ENCODE data around the gene SORCS2.

SORCS2 gene

DNA sequence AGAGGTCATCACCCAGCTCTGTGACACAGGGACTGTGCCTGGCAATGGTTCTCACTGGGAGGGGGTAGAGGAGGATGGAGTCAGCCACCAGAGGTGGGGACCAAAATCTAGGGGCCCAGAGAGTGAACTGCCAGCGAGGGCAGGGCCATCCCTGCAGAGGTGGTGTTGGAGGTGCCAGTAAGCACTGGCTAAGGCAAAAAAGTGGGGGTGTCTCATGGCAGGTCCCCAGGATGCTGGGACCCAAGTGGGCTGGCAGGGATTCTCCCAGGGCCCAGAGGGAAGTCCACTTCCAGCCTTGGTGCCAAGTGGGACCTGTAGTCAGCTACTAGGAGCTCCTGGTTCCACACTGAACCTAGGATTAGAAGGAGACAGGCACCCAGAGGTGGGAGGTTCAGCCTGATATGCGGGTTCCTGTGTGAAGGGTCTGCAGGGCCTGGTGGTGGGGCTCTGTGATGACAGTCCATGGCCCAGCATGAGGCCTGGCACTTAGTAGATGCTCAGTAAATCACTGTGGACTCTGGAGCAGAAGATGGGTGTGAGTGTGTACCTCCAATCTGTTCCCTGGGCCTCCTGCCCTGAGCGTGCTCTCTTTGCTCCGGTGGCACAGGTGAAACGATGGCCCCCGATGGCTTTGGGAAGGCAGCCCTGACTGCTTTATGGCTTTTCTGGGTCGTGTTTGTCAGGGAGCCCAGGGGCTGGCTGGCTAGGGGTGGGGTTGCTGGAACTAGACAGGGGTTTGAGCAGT, 160.9 kb downstream of the SORCS2 start:
- no peak overlapping the region for H3K9ac ChIP-seq (ENCODE audit: low read length)
- H3K27me3 ChIP-seq (ENCODE audit: low read depth, low read length), result no peaks in the 10 kb centered on the region; the same call in 1 of the 2 replicates
- no peaks in the 10 kb centered on the region for H3K4me1 ChIP-seq (ENCODE audit: low read length)
- H3K36me3 ChIP-seq (replicated peaks; ENCODE audit: low read depth, low read length), result no peaks in the 10 kb centered on the region
- H4K20me1 ChIP-seq (ENCODE audit: insufficient read depth, low read length), result no peaks in the 10 kb centered on the region
- no peak overlapping the region for H3K4me3 ChIP-seq (ENCODE audit: low read length)
- no peaks in the 10 kb centered on the region for H3K79me2 ChIP-seq (ENCODE audit: low read length)
- no peaks in the 10 kb centered on the region for H3K9me3 ChIP-seq (ENCODE audit: insufficient read depth, low read length)
- no peak overlapping the region for H3K27ac ChIP-seq (ENCODE audit: low read length)
- no peak for TF ChIP-seq EZH2phosphoT487 (IDR thresholded peaks at IDR 0.05; ENCODE audit: low read depth)
- TF ChIP-seq, protein P1, sequence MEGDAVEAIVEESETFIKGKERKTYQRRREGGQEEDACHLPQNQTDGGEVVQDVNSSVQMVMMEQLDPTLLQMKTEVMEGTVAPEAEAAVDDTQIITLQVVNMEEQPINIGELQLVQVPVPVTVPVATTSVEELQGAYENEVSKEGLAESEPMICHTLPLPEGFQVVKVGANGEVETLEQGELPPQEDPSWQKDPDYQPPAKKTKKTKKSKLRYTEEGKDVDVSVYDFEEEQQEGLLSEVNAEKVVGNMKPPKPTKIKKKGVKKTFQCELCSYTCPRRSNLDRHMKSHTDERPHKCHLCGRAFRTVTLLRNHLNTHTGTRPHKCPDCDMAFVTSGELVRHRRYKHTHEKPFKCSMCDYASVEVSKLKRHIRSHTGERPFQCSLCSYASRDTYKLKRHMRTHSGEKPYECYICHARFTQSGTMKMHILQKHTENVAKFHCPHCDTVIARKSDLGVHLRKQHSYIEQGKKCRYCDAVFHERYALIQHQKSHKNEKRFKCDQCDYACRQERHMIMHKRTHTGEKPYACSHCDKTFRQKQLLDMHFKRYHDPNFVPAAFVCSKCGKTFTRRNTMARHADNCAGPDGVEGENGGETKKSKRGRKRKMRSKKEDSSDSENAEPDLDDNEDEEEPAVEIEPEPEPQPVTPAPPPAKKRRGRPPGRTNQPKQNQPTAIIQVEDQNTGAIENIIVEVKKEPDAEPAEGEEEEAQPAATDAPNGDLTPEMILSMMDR (IDR thresholded peaks at IDR 0.05; ENCODE audit: low read depth, low read length), result no peak
- no peak overlapping the region for H3K4me2 ChIP-seq (ENCODE audit: low read length)
- H2AFZ ChIP-seq (ENCODE audit: low read depth, low read length), result no peak overlapping the region

DNA sequence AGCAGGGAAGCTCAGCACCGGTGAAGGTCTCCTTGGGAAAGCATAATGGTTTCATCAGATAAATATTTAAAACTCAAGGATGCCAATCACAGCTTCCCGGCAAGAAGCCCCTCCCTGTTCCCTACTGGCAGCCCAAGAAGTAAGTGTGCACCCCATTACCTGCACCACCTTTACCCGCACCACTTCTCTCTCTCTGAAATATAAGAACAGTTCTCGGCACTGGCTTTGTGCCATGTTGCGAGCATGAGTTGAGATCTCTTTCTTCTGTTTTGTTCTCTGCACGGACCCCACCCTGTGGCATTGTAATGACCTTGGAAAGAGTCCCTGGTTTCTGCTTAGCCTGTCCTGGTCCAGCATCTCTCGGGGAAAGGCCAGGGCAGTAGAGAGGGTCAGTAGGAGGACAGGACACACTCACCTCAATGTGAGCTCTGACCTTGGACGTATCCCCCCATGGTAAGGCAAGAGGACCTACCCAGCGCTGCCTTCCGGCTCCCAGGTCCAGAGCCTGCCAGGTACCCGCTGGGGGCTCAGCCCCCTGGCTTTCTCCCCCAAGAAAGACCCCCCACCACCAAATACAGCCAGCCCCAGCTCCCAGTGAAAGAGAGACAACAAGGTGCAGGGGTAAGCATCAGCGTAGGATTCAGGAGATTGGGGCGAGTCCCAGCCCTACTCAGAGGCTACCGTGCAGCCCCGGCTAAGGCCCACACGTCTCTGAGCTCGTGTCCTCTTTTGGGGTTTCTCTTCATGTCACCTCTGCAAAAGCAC, 161.7 kb downstream of the SORCS2 start:
- no peaks in the 10 kb centered on the region for H3K36me3 ChIP-seq (replicated peaks; ENCODE audit: low read depth, low read length)
- H2AFZ ChIP-seq (ENCODE audit: low read depth, low read length), result no peak overlapping the region
- no peak overlapping the region for H3K9ac ChIP-seq (ENCODE audit: low read length)
- no peak overlapping the region for H3K4me3 ChIP-seq (ENCODE audit: low read length)
- H4K20me1 ChIP-seq (ENCODE audit: insufficient read depth, low read length), result no peaks in the 10 kb centered on the region
- no peaks in the 10 kb centered on the region; the same call in 1 of the 2 replicates for H3K27me3 ChIP-seq (ENCODE audit: low read depth, low read length)
- no peaks in the 10 kb centered on the region for H3K4me1 ChIP-seq (ENCODE audit: low read length)
- H3K27ac ChIP-seq (ENCODE audit: low read length), result no peak overlapping the region
- H3K79me2 ChIP-seq (ENCODE audit: low read length), result no peaks in the 10 kb centered on the region
- H3K4me2 ChIP-seq (ENCODE audit: low read length), result no peak overlapping the region
- no peak for TF ChIP-seq EZH2phosphoT487 (IDR thresholded peaks at IDR 0.05; ENCODE audit: low read depth)
- TF ChIP-seq, protein P1 (IDR thresholded peaks at IDR 0.05; ENCODE audit: low read depth, low read length), result no peak
- no peaks in the 10 kb centered on the region for H3K9me3 ChIP-seq (ENCODE audit: insufficient read depth, low read length)

DNA sequence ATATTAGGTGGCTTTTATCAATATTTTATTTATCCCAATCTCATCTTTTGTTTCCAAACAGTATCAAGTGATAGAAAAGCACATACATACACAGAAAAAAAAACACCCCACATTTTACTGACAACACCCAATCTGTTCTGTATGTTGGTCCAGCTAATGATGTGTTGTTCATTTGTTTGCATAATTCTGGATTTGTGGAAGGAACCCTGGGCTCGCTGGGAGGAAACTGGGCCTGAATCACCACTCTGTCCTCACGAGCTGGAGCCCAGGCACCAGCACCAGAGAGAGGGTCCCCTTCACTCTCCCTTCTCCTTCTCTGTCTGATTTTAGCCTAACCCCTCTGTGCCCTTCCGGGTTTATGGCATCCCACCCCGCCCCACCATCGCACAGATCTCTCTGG, 162.6 kb downstream of the SORCS2 start:
- TF ChIP-seq, protein P1 (IDR thresholded peaks at IDR 0.05; ENCODE audit: low read depth, low read length), result no peak
- no peak for TF ChIP-seq EZH2phosphoT487 (IDR thresholded peaks at IDR 0.05; ENCODE audit: low read depth)
- no peaks in the 10 kb centered on the region; the same call in 1 of the 2 replicates for H3K27me3 ChIP-seq (ENCODE audit: low read depth, low read length)
- no peak overlapping the region for H3K9ac ChIP-seq (ENCODE audit: low read length)
- no peak overlapping the region for H3K27ac ChIP-seq (ENCODE audit: low read length)
- H3K79me2 ChIP-seq (ENCODE audit: low read length), result no peaks in the 10 kb centered on the region
- H3K4me1 ChIP-seq (ENCODE audit: low read length), result no peaks in the 10 kb centered on the region
- H3K36me3 ChIP-seq (replicated peaks; ENCODE audit: low read depth, low read length), result no peaks in the 10 kb centered on the region
- no peak overlapping the region for H2AFZ ChIP-seq (ENCODE audit: low read depth, low read length)
- no peak overlapping the region for H3K4me3 ChIP-seq (ENCODE audit: low read length)
- no peaks in the 10 kb centered on the region for H3K9me3 ChIP-seq (ENCODE audit: insufficient read depth, low read length)
- H4K20me1 ChIP-seq (ENCODE audit: insufficient read depth, low read length), result no peaks in the 10 kb centered on the region
- no peak overlapping the region for H3K4me2 ChIP-seq (ENCODE audit: low read length)

DNA sequence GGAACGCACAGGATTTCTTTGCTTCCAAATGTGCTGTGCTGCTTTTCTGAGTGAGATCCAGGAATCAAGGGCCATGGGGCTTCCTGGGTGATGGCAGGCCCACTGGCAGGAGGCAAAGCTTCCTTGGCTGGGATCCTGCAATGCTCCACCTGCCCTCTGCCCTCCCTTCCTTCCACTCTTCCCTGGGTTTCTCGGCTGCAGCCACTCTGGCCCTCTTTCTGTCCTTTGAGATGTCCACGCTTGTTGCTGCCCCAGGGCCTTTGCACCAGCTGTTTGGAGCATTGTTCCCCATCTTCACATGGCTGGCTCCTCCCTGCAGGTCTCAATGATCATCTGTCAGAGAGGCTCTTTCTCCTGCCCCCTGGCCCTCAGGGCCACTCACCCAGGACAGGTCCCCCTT, 163.5 kb downstream of the SORCS2 start:
- Histone ChIP-seq H3K9me3 (ENCODE audit: insufficient read depth, low read length) (no peaks in the 10 kb centered on the region), H2AFZ (ENCODE audit: low read depth, low read length) (no peak overlapping the region), H3K27ac (ENCODE audit: low read length) (no peak overlapping the region), H3K9ac (ENCODE audit: low read length) (no peak overlapping the region), H3K36me3 (replicated peaks; ENCODE audit: low read depth, low read length) (no peaks in the 10 kb centered on the region), H3K4me2 (ENCODE audit: low read length) (no peak overlapping the region), H3K4me1 (ENCODE audit: low read length) (no peaks in the 10 kb centered on the region), H3K79me2 (ENCODE audit: low read length) (no peaks in the 10 kb centered on the region), H4K20me1 (ENCODE audit: insufficient read depth, low read length) (no peaks in the 10 kb centered on the region), H3K4me3 (ENCODE audit: low read length) (no peak overlapping the region), H3K27me3 (ENCODE audit: low read depth, low read length) (no peaks in the 10 kb centered on the region; the same call in 1 of the 2 replicates)
- TF ChIP-seq, protein P1 (IDR thresholded peaks at IDR 0.05; ENCODE audit: low read depth, low read length), result no peak
- TF ChIP-seq EZH2phosphoT487 (IDR thresholded peaks at IDR 0.05; ENCODE audit: low read depth), result no peak
